Coronary artery (tissue), 2 donors: Measurements from ENCODE around the gene ZNF124.
"Not testable (repeated sequence)": the region's sequence is repeated elsewhere in the genome, so short reads cannot be mapped to it uniquely, and the experiment has no call there.

Experiments used
- DNase-seq: peaks from one replicate; pipeline ENCODE4 v3.0.0-alpha.2; 2017; ENCODE audit warnings: low spot score
- H3K27ac ChIP-seq, 2 donors: fragments of 200-600 bp; sonication (generic); one replicate each; pipeline ENCODE4 v1.5.1; 2016 to 2019
- H3K4me3 ChIP-seq: fragments of 200-600 bp; sonication (generic); 2 replicates; pipeline ENCODE4 v1.5.1; 2016; ENCODE audit warnings: mild to moderate bottlenecking, moderate library complexity
- CTCF ChIP-seq: fragments of 200-600 bp; sonication (generic); IDR thresholded peaks from one replicate; pipeline ENCODE4 v1.5.1; 2019; ENCODE audit warnings: antibody characterized with exemption

Gene ZNF124

GRCh38 chr1:247145279-247145678 lies 26.5 kb downstream of the ZNF124 start:
- no peak for TF ChIP-seq CTCF

GRCh38 chr1:247139557-247139956 lies 32.3 kb downstream of the ZNF124 start:
- not testable (repeated sequence) for H3K27ac ChIP-seq, H3K4me3 ChIP-seq, DNase-seq

More at GRCh38 chr1:247145279-247145678, 26.5 kb downstream of the ZNF124 start:
- DNase-seq: no peak
- Histone ChIP-seq H3K4me3 (no peak overlapping the region), H3K27ac (no peak overlapping the region)

GRCh38 chr1:247131236-247131635 lies 40.6 kb downstream of the ZNF124 start:
- no peak for TF ChIP-seq CTCF
- no peak for DNase-seq
- no peak overlapping the region for H3K27ac ChIP-seq
- no peak overlapping the region for H3K4me3 ChIP-seq

GRCh38 chr1:247127519-247128282 lies 44.1 kb downstream of the ZNF124 start:
- DNase-seq, H3K27ac ChIP-seq: not testable (repeated sequence)
- peak overlapping the region; percentile 51 for H3K4me3 ChIP-seq

GRCh38 chr1:247126601-247127000 lies 45.2 kb downstream of the ZNF124 start:
- DNase-seq, H3K4me3 ChIP-seq, H3K27ac ChIP-seq: not testable (repeated sequence)

GRCh38 chr1:247126166-247126565 lies 45.7 kb downstream of the ZNF124 start:
- H3K27ac ChIP-seq, H3K4me3 ChIP-seq, DNase-seq: not testable (repeated sequence)

GRCh38 chr1:247121382-247121781 lies 50.4 kb downstream of the ZNF124 start:
- no peak for DNase-seq
- no peak overlapping the region for H3K27ac ChIP-seq
- H3K4me3 ChIP-seq: no peak overlapping the region
- no peak for TF ChIP-seq CTCF

GRCh38 chr1:247120408-247120668 lies 51.5 kb downstream of the ZNF124 start:
- not testable (repeated sequence) for H3K27ac ChIP-seq, H3K4me3 ChIP-seq, DNase-seq

- Histone ChIP-seq H3K4me3 (no peak overlapping the region), H3K27ac (no peak overlapping the region)
- DNase-seq: no peak
- no peak for TF ChIP-seq CTCF
These were observed 52.0 kb downstream of the ZNF124 start for GRCh38 chr1:247119600-247120407.
